RWPE2 (cell line): ENCODE measurements around the gene SLC43A2.
"Not testable (repeated sequence)": the region's sequence is repeated elsewhere in the genome, so short reads cannot be mapped to it uniquely, and the experiment has no call there.

Experiments used
- ATAC-seq: fragments of 200-7000 bp; cut with Tn5 transposase; 3 replicates; pipeline ENCODE4 v1.9.1; 2021; ENCODE audit warnings: low read depth
- DNase-seq: peaks from one replicate; pipeline ENCODE4 v3.0.0-alpha.2; 2020; ENCODE audit warnings: low spot score
- H3K27ac ChIP-seq: fragments of 450-650 bp; 2 replicates; pipeline ENCODE4 v1.5.1; 2017; ENCODE audit warnings: mild to moderate bottlenecking; ENCODE audit not compliant: poor library complexity, severe bottlenecking
- H3K27me3 ChIP-seq: fragments of 250-450 bp; sonication (Bioruptor Pico); 2 replicates; pipeline ENCODE4 v1.5.1; 2021; ENCODE audit warnings: mild to moderate bottlenecking, moderate library complexity; ENCODE audit not compliant: insufficient read depth, poor library complexity, severe bottlenecking
- H3K36me3 ChIP-seq: fragments of 250-450 bp; sonication (Bioruptor Pico); 2 replicates; pipeline ENCODE4 v1.5.1; 2020; ENCODE audit warnings: low read depth, mild to moderate bottlenecking, moderate library complexity
- H3K4me1 ChIP-seq: fragments of 250-450 bp; sonication (Bioruptor Pico); 2 replicates; pipeline ENCODE4 v1.5.1; 2021; ENCODE audit warnings: mild to moderate bottlenecking, moderate library complexity; ENCODE audit not compliant: insufficient read depth, poor library complexity, severe bottlenecking
- H3K4me3 ChIP-seq: fragments of 250-450 bp; sonication (Bioruptor Pico); 2 replicates; pipeline ENCODE4 v1.5.1; 2021; ENCODE audit warnings: mild to moderate bottlenecking, moderate library complexity; ENCODE audit not compliant: severe bottlenecking
- H3K9me3 ChIP-seq: fragments of 250-450 bp; sonication (Bioruptor Pico); 2 replicates; pipeline ENCODE4 v1.5.1; 2021; ENCODE audit warnings: mild to moderate bottlenecking, moderate library complexity; ENCODE audit not compliant: severe bottlenecking
- TF ChIP-seq, protein P1 (sequence below): fragments of 450-650 bp; IDR thresholded peaks from one replicate; pipeline ENCODE4 v1.5.1; 2017; ENCODE audit warnings: mild to moderate bottlenecking, moderate library complexity; ENCODE audit not compliant: poor library complexity, severe bottlenecking

The SLC43A2 gene

DNA sequence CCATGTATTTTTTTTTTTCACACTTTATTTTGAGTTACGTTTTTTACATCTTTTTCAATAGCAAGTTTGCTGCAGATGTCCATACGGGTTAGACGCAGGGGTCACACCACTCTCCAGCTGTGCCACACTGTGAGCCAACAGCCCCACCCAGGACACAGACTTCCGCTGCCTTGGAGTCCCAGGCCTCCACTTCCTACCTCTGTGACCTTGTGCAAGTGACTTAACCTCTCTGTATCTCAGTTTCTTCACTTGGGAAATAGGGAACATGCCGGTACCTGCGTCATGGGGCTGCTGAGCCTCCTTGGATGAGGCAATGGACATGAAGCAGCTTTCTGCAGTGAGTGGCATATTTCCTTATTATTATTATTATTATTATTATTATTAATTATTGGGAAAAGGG is 62.8 kb downstream of the SLC43A2 start:
- no peaks in the 10 kb centered on the region for H3K36me3 ChIP-seq
- H3K4me3 ChIP-seq = no peak overlapping the region
- H3K4me1 ChIP-seq = no peaks in the 10 kb centered on the region
- ATAC-seq (no peak), DNase-seq (no peak)
- H3K27me3 ChIP-seq = no peaks in the 10 kb centered on the region
- TF ChIP-seq, protein P1, sequence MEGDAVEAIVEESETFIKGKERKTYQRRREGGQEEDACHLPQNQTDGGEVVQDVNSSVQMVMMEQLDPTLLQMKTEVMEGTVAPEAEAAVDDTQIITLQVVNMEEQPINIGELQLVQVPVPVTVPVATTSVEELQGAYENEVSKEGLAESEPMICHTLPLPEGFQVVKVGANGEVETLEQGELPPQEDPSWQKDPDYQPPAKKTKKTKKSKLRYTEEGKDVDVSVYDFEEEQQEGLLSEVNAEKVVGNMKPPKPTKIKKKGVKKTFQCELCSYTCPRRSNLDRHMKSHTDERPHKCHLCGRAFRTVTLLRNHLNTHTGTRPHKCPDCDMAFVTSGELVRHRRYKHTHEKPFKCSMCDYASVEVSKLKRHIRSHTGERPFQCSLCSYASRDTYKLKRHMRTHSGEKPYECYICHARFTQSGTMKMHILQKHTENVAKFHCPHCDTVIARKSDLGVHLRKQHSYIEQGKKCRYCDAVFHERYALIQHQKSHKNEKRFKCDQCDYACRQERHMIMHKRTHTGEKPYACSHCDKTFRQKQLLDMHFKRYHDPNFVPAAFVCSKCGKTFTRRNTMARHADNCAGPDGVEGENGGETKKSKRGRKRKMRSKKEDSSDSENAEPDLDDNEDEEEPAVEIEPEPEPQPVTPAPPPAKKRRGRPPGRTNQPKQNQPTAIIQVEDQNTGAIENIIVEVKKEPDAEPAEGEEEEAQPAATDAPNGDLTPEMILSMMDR = no peak
- H3K27ac ChIP-seq = no peak overlapping the region
- no peaks in the 10 kb centered on the region for H3K9me3 ChIP-seq

DNA sequence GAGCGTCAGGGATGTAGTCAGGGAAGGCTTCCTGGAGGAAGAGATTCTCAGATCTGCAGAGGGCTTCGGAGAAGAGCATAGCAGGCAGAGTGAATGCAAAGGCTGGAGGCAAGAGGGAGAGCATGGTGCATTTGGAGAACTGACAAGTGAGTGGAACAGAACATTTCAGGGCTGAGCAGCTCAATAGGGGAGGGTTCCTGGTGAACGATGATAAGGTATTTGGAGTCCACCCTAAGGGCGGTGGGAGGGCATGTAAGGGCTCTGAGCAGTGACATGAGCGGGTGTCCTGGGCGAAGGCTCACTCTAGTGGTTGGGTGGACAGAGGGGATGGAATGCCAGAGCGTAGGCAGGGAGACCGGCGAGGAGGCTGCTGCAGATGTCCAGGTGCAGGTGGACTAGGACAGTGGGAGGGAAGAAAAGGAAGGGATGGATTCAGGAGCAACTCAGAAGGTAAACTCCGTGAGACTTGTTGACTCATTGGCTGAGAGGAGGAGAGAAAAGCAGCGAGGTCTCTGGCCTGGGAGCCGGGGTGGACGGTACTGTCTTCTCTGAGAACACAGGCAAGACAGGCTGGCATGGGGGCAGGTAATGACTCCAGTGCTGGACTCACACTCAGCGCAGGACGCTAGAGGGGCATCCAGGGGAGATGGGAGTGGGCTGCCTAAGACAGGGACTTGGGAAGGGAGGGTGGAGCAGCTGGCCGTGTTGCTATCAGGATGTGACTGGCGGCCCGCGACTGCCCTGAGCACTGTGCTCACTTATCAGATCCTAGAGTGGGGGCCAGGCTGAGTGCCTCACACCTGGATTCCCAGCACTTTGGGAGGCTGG is 64.6 kb downstream of the SLC43A2 start:
- DNase-seq (no peak), ATAC-seq (no peak)
- TF ChIP-seq, protein P1 = no peak
- no peaks in the 10 kb centered on the region for H3K9me3 ChIP-seq
- no peaks in the 10 kb centered on the region for H3K4me1 ChIP-seq
- no peaks in the 10 kb centered on the region for H3K27me3 ChIP-seq
- H3K27ac ChIP-seq = no peak overlapping the region
- H3K4me3 ChIP-seq = no peak overlapping the region
- no peaks in the 10 kb centered on the region for H3K36me3 ChIP-seq

DNA sequence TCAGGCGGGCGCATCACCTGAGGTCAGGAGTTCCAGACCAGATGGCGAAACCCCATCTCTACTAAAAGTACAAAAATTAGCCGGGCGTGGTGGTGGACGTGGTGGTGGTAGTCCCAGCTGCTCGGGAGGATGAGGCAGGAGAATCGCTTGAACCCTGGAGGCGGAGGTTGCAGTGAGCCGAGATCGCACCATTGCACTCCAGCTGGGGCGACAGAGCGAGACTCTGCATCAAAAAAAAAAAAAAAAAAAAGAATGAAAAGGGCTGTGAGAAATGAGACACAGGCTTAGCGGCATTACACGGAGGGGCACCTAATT is 65.2 kb downstream of the SLC43A2 start:
- not testable (repeated sequence) for H3K9me3 ChIP-seq, H3K27ac ChIP-seq, H3K4me3 ChIP-seq, DNase-seq, H3K4me1 ChIP-seq, H3K27me3 ChIP-seq, H3K36me3 ChIP-seq, ATAC-seq

DNA sequence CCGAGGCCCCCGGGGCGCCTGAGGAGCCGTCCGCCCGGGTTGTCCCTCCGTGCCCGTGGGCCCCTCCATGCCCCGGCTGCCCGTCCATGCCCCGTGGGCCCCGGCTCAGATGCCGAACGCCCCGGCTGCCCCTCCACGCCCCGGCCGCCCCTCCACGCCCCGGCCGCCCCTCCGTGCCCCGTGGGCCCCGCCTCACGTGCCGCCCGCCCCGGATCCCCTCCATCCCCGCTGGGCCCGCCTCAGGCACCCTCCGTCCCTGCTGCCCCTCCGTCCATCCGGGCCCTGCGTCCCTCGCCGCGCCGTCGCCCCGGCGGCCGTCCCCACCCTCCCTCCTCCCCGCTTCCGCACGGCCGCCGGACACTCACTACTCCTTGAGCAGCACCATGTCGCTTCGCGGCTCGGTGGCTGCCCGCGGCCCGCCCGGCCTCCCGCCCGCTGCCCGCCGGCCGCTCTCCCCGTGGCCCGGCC is 66.4 kb downstream of the SLC43A2 start:
- Histone ChIP-seq H3K27me3 (no peaks in the 10 kb centered on the region), H3K4me3 (peak overlapping the region; percentile 100), H3K9me3 (no peaks in the 10 kb centered on the region), H3K4me1 (no peaks in the 10 kb centered on the region), H3K27ac (peak overlapping the region; percentile 53), H3K36me3 (peaks cover 6% of the 10 kb centered on the region)
- no peak for DNase-seq
- TF ChIP-seq, protein P1 = peak; percentile 8
- peak; percentile 40 for ATAC-seq

DNA sequence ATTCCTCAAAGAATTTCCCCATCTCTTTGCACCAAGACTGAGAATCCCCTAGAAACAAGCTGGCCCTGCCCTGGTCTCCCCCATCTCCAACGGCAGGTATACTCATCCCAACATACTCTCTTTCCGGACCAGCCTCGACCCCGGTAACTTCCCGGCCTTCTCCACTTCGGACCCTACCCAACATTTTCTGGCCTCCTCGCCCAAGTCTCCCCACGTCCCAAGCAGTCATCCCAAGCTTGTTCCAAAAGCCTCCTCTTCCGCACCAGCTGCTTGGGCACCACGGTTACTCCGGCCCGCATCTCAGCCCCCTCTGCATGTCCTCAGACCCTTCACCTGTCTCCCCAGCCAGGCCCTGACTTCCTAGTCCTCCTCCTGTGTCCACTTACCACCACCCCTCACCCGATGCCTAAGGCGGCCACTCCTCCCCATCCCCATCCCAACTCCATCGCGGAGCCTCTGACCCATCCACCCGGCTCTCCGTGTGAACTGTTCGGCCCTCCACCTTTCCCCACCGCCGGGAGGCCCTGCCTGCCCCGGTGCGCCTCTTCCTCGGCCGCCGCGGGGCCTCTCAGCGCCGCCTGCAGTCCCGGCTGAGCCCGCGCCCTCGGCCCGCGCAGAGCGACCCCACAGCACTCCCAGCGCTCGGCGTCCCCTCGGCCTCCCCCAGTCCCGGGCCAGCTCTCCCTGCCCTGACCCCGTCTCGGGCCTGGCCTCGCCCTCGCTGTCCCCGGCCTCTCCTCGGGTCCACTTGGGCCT is 67.0 kb downstream of the SLC43A2 start:
- TF ChIP-seq, protein P1 = peak; percentile 24
- no peak for DNase-seq
- Histone ChIP-seq H3K9me3 (no peaks in the 10 kb centered on the region), H3K4me3 (peak overlapping the region; percentile 100), H3K4me1 (no peaks in the 10 kb centered on the region), H3K27me3 (no peaks in the 10 kb centered on the region), H3K36me3 (peaks cover 10% of the 10 kb centered on the region), H3K27ac (peak overlapping the region; percentile 53)
- peak; percentile 64 for ATAC-seq
